Ishikawa (cell line): ENCODE results near the gene ADCY7.
A peak's percentile ranks its signal among the peaks of the same experiment; 100 is the strongest.

Experiments used
- CEBPB ChIP-seq: IDR thresholded peaks from 2 replicates; pipeline ENCODE4 v1.6.1; 2012
- CREB1 ChIP-seq: IDR thresholded peaks from 2 replicates; pipeline ENCODE4 v1.6.1; 2012; ENCODE audit warnings: low read depth
- EGR1 ChIP-seq: IDR thresholded peaks from 2 replicates; pipeline ENCODE4 v1.6.1; 2012
- EP300 ChIP-seq: IDR thresholded peaks from 2 replicates; pipeline ENCODE4 v1.6.1; 2012; ENCODE audit warnings: borderline replicate concordance
- FOXM1 ChIP-seq: IDR thresholded peaks from 2 replicates; pipeline ENCODE4 v1.6.1; 2012; ENCODE audit warnings: low read depth, borderline replicate concordance
- NFIC ChIP-seq: IDR thresholded peaks from 2 replicates; pipeline ENCODE4 v1.6.1; 2012
- RAD21 ChIP-seq: IDR thresholded peaks from 2 replicates; pipeline ENCODE4 v1.6.1; 2012; ENCODE audit warnings: low read depth
- TAF1 ChIP-seq: IDR thresholded peaks from 2 replicates; pipeline ENCODE4 v1.6.1; 2012; ENCODE audit warnings: low read depth, mild to moderate bottlenecking
- TCF12 ChIP-seq: IDR thresholded peaks from 2 replicates; pipeline ENCODE4 v1.6.1; 2012; ENCODE audit warnings: low read depth
- TEAD4 ChIP-seq: IDR thresholded peaks from 2 replicates; pipeline ENCODE4 v1.6.1; 2012
- YY1 ChIP-seq: IDR thresholded peaks from 2 replicates; pipeline ENCODE4 v1.6.1; 2012; ENCODE audit warnings: low read depth
- ZBTB7A ChIP-seq: IDR thresholded peaks from 2 replicates; pipeline ENCODE4 v1.6.1; 2012; ENCODE audit warnings: low read depth
- TF ChIP-seq, protein P1 (sequence below): IDR thresholded peaks from 2 replicates; pipeline ENCODE4 v1.6.1; 2012
- TF ChIP-seq, protein P2 (sequence below): IDR thresholded peaks from 2 replicates; pipeline ENCODE4 v1.6.1; 2012
- TF ChIP-seq, protein P3 (sequence below): IDR thresholded peaks from 2 replicates; pipeline ENCODE4 v1.6.1; 2012; ENCODE audit warnings: low read depth, mild to moderate bottlenecking

ADCY7 gene

DNA sequence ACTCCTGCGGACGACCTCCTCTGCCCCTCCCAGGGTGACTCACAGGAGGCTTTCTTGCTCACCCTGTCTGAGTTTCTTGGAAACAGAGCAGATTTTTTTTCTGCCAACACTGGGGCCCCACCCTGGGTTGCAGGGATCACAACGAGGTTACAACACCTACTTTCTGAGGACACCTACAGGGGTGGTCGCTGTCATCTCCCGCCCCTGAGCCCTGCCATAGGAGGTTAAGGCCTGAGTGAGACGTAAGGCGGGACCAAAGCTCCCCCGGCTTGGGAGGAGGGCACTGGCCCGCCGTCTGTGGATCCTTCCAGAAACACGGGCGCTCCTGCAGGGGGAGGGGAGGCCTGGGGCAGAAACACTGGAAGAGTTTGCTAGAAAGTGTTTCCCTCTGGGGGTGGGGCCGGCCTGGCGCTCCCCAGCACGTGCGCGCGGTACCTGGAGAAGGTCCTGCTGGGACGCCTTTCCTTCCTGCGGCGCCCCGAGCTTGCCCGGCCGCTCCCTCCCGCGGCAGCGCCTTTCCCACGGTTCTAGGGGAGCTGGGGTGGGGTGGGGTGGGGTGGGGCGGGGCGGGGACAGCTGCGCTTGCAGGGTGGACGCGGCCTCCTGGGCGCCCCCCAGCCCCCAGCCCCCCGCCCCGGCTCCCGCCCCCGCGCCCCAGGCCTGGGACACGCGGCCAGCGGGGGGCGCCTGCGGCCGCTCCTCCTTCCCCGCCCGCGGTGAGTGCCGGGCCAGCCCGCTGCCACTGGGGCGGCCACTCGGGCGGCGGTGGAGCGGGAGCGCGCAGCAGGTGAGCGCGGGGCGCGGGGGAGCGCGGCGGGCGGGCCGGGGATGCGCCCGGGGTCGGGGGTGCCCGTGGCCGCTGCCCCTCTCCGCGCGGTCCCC is 20.7 kb upstream of the ADCY7 start:
- TF ChIP-seq ZBTB7A: 0 out of 2 replicates have a peak, but pooled peaks have one; percentile 65
- no peak for TF ChIP-seq EP300
- peak; percentile 7; the same call in 1 of the 2 replicates for TF ChIP-seq RAD21
- TF ChIP-seq, protein P1, sequence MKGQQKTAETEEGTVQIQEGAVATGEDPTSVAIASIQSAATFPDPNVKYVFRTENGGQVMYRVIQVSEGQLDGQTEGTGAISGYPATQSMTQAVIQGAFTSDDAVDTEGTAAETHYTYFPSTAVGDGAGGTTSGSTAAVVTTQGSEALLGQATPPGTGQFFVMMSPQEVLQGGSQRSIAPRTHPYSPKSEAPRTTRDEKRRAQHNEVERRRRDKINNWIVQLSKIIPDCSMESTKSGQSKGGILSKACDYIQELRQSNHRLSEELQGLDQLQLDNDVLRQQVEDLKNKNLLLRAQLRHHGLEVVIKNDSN: peak; percentile 61; the same call in 1 of the 2 replicates
- no peak for TF ChIP-seq YY1
- TF ChIP-seq TCF12: peak; percentile 67
- no peak for TF ChIP-seq EGR1
- TF ChIP-seq, protein P2, sequence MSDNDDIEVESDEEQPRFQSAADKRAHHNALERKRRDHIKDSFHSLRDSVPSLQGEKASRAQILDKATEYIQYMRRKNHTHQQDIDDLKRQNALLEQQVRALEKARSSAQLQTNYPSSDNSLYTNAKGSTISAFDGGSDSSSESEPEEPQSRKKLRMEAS: peak; percentile 94
- TF ChIP-seq TAF1: peak; percentile 38; the same call in 1 of the 2 replicates
- TF ChIP-seq NFIC: no peak

DNA sequence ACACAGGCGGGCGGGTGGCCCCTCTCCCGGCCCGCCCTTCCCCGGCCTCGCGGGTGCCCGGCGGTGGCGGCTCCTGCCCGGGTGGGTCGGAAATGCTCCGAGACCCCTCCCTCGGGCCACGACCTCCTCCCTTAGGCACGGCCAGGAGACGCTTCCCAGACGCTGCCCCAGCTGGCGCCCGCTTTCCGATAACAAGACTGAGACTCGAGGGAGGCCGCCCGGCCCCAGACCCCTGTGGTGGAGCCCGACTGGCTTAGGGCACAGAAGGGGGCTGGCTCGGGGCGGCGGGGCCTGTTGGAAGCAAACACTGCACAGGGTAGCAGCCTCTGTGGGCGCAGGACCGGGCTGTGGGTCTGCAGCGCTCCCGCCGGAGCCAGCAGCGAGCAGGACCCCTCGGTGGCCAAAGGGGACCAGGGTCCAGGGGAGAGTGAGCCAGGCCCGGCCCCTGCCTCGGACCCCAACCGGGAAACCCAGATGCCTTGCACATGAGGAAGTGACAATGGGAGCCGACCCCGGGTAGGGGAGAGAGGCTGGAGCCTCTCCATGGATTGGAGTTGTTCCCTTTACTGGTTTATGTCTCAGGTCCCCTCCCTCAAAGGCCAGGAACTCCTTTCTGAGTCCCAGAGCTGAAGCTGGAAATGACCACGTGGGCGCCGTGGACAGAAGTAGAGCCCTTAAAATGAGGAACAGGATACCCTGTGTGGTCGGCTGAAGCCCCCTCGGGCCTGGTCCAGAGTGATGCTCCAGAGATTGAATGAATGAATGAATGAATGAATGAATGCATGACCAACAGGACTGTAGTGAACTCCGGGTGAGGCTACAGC is 19.8 kb upstream of the ADCY7 start:
- TF ChIP-seq, protein P1: no peak
- TF ChIP-seq, protein P2: no peak
- TF ChIP-seq TCF12 (no peak), NFIC (no peak), FOXM1 (no peak), ZBTB7A (no peak), EGR1 (no peak), YY1 (no peak), TAF1 (no peak), TEAD4 (no peak), CEBPB (no peak), EP300 (no peak), CREB1 (no peak), RAD21 (no peak)
- TF ChIP-seq, protein P3, sequence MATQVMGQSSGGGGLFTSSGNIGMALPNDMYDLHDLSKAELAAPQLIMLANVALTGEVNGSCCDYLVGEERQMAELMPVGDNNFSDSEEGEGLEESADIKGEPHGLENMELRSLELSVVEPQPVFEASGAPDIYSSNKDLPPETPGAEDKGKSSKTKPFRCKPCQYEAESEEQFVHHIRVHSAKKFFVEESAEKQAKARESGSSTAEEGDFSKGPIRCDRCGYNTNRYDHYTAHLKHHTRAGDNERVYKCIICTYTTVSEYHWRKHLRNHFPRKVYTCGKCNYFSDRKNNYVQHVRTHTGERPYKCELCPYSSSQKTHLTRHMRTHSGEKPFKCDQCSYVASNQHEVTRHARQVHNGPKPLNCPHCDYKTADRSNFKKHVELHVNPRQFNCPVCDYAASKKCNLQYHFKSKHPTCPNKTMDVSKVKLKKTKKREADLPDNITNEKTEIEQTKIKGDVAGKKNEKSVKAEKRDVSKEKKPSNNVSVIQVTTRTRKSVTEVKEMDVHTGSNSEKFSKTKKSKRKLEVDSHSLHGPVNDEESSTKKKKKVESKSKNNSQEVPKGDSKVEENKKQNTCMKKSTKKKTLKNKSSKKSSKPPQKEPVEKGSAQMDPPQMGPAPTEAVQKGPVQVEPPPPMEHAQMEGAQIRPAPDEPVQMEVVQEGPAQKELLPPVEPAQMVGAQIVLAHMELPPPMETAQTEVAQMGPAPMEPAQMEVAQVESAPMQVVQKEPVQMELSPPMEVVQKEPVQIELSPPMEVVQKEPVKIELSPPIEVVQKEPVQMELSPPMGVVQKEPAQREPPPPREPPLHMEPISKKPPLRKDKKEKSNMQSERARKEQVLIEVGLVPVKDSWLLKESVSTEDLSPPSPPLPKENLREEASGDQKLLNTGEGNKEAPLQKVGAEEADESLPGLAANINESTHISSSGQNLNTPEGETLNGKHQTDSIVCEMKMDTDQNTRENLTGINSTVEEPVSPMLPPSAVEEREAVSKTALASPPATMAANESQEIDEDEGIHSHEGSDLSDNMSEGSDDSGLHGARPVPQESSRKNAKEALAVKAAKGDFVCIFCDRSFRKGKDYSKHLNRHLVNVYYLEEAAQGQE: no peak

DNA sequence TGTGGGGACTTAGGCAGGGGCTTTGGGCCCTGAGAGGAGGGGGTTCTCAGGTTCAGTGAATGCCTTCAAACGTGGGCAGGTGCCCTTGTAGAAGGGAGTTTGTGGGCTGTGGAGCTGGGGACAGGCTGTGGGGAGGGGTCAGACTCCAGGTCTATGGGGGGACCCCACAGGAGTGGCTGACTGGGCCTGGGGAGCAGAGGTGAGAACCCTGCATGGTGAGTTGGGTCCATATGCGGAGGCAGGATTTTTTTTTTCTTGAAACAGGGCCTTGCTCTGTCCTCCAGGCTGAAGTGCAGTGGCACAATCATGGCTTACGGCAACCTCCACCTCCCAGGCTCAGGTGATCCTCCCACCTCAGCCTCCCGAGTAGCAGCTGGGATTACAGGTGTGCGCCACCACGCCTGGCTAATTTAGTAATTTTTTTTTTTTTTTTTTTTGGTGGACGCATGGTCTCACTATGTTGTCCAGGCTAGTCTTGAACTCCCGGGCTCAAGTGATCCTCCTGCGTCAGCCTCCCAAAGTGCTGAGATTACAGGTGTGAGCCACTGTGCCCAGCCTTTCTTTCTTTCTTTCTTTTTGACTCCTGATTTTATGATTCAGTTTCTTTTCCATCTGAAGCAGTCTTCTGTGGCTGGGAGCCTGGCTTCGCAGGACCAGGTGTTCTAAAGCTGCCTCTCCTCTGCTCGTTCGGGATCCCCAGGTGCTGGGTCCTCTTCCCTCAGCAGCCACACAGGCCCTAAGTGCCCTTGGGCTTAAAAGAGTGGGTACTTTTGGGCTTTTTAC is 19.0 kb upstream of the ADCY7 start:
- TF ChIP-seq, protein P3: no peak
- TF ChIP-seq EGR1: no peak
- TF ChIP-seq, protein P2: no peak
- TF ChIP-seq TEAD4: no peak
- no peak for TF ChIP-seq TAF1
- no peak for TF ChIP-seq RAD21
- TF ChIP-seq FOXM1: no peak
- TF ChIP-seq NFIC: no peak
- TF ChIP-seq TCF12: no peak
- no peak for TF ChIP-seq EP300
- TF ChIP-seq, protein P1: no peak
- TF ChIP-seq CEBPB: no peak
- no peak for TF ChIP-seq YY1

DNA sequence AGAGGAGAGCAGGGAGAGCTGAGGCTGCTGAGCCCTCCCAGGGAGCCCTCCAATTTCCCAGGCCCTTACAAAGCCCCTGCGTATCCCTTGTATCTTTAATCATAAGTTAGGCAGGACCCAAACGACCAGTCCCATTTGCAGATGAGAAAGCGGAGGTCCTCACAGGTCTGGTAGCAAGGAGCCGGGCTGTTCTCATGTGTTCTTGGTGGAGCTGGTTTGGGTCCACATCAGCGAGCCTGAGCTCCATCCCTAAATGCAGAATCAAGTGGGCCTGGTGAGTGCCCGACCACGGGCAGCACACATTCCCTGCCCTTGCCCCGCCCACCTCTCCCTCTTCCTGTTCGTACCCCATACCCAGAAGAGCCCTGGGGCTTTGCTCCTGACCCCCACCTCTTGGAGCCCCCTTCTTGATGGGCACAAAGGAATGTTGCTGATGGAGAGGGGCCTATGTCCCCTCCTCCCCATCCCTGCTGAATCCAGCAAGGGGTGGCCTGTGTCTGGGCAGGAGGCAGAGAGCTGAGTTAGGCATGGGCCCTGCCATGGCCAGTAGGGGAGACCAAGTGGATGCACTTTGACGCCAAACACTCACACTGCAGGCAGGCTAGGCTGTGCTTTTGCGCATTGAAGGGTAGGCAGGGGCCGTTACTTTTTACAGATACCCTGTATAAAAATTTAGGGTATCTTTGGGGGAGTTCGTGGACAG is 18.3 kb upstream of the ADCY7 start:
- TF ChIP-seq EGR1: no peak
- TF ChIP-seq CREB1: no peak
- no peak for TF ChIP-seq FOXM1
- no peak for TF ChIP-seq YY1
- TF ChIP-seq TEAD4: no peak
- no peak for TF ChIP-seq NFIC
- no peak for TF ChIP-seq ZBTB7A
- no peak for TF ChIP-seq CEBPB
- no peak for TF ChIP-seq EP300
- TF ChIP-seq, protein P1: no peak
- no peak for TF ChIP-seq TAF1
- TF ChIP-seq, protein P2: no peak
- TF ChIP-seq, protein P3: no peak
- TF ChIP-seq RAD21: no peak
